PFSK-1 (cell line): ENCODE measurements around the gene BORCS8.

Experiments used
- FOXP2 ChIP-seq: optimal IDR thresholded peaks from 2 replicates; pipeline ENCODE3; 2011; ENCODE audit warnings: borderline replicate concordance, control low read depth, inconsistent platforms; ENCODE audit not compliant: insufficient read depth; ENCODE audit errors: extremely low read length, extremely low read depth
- POLR2AphosphoS5 ChIP-seq: IDR thresholded peaks from 2 replicates; pipeline ENCODE4 v1.6.1; 2012; ENCODE audit warnings: low read depth, mild to moderate bottlenecking, control low read depth, low read length, moderate library complexity
- REST ChIP-seq, 2 experiments: IDR thresholded peaks; 2 replicates each; pipeline versions ENCODE4 v1.6.1 to v1.8.0; 2011 to 2012; ENCODE audit warnings: low read depth in 2 of 2, low read length in 2 of 2, control low read depth in 1 of 2, inconsistent platforms in 1 of 2, mild to moderate bottlenecking in 1 of 2, moderate library complexity in 1 of 2; ENCODE audit not compliant: insufficient read depth in 1 of 2
- SIN3A ChIP-seq: IDR thresholded peaks from 2 replicates; pipeline ENCODE4 v1.6.1; 2012; ENCODE audit warnings: mild to moderate bottlenecking, low read length, moderate library complexity, borderline replicate concordance; ENCODE audit not compliant: insufficient read depth
- TAF1 ChIP-seq: IDR thresholded peaks from 2 replicates; pipeline ENCODE4 v1.6.1; 2012; ENCODE audit warnings: low read length, control low read depth, borderline replicate concordance; ENCODE audit not compliant: insufficient read depth

BORCS8 gene

DNA sequence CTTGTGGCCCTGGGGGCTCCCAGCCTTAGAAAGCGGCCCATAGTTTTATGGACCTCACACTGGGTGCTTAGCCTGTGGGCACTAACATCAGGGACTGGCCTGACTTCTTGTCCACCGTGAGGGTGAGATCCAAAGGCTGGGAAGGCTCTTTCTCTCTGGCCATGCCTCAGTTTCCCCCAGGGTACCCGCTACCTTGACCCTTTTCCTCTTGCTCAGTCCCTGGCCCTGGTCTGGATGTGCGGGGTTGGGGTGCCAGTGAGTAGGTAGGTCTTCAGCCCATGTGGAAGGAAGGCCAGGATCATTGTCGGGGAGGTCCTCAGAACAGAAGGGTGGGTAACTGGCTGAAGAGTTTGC is 52.1 kb downstream of the BORCS8 start:
- TF ChIP-seq POLR2AphosphoS5 (no peak), SIN3A (no peak), TAF1 (no peak), FOXP2 (no peak), REST (IDR thresholded peaks at IDR 0.05; ENCODE audit: insufficient read depth in 1 of 2, low read depth in 2 of 2, low read length in 2 of 2) (no peak)

DNA sequence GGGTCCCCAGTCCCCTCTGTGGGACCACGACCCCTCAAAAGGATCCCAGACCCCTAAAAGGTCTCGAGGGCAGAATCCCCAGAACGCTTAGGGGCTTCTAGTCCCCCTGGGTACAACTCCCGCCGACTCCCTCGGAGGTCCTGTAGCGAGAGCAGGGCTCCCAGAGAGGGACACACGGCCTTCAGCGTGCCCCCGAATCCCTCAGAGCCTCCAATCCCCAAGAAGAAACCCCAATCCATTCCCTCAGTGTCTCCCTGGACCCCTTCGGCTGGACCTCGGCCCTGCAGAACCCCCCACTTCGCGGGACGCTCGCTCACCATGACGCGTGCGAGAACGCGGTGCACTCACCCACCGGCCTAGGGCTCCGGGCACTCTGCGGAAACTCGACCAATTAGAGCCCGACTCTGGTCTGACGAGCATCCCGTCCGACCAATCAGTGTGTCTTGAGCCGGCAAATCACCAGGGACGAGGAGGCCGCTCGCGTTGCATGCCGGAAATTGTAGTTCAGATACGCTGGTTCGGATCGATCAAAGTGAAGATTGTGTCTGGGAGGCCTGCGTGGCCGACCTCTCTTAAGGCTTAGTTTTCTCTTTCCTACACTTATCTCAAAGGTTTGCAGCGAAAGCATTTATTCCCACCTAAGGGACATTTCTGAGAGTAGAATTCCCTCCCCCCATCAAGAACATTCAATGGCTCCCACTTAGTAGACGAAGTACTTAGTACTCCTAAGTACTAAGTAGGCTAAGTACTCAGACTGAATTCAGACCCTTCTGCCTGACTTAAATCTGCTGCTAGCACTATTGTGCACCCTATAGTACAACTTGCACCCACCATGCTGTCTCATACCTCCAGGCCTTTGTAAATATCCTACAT is 53.6 kb downstream of the BORCS8 start, which contains the start of gene TMEM161A:
TMEM161A (minus strand) TSS at position 370 of the 873 bp plus-strand sequence; CDS start at position 320, 50 bp downstream.
- TF ChIP-seq TAF1: peak; percentile 71; the same call in 1 of the 2 replicates
- no peak for TF ChIP-seq SIN3A
- peak; percentile 92 for TF ChIP-seq POLR2AphosphoS5
- peak; percentile 57 for TF ChIP-seq FOXP2
- no peak for TF ChIP-seq REST (IDR thresholded peaks at IDR 0.05; ENCODE audit: insufficient read depth in 1 of 2, low read depth in 2 of 2, low read length in 2 of 2)

GRCh38 chr19:19137556-19138108 is 54.3 kb downstream of the BORCS8 start:
- no peak for TF ChIP-seq FOXP2
- no peak for TF ChIP-seq TAF1
- no peak for TF ChIP-seq SIN3A
- no peak for TF ChIP-seq POLR2AphosphoS5
- no peak for TF ChIP-seq REST (IDR thresholded peaks at IDR 0.05; ENCODE audit: insufficient read depth in 1 of 2, low read depth in 2 of 2, low read length in 2 of 2)

DNA sequence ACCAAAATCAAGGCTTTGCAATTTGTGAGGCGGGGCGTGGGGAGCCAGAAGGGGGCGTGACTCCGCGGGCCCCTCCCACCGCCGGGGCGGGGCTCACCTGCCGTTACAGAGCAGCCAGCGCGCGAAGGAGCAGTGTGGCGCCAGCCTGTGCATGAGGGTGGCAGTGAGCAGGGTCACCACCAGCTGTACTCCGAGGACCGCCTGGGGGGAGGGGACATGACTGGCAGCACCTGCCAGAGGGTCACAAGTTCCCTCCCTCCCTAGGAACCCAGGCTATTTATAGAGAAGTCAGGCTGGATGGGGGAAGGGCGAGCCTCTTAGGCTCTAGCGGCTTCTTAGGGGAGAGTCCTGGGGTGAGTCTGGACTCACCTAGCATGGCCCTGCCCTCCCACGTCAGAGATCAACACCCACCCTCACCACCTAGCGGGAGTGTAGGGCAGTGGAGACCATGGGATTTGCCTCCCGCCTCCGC is 57.2 kb downstream of the BORCS8 start:
- no peak for TF ChIP-seq TAF1
- no peak for TF ChIP-seq REST (IDR thresholded peaks at IDR 0.05; ENCODE audit: insufficient read depth in 1 of 2, low read depth in 2 of 2, low read length in 2 of 2)
- TF ChIP-seq POLR2AphosphoS5: no peak
- no peak for TF ChIP-seq FOXP2
- TF ChIP-seq SIN3A: no peak
